Gastrocnemius medialis (tissue), 4 donors: ENCODE measurements around the gene ECE2. TPM values are rescaled to one million over a fixed set of nuclear protein-coding genes. Genes with fewer than 3 reads are reported as not detected.

Source experiments
- ATAC-seq, 2 donors: fragments of 150-250 bp; one replicate each; pipeline ENCODE4 v1.9.1; 2016
- DNase-seq, 2 donors: peaks; one replicate each; pipeline ENCODE4 v3.0.0-alpha.2; 2019
- H3K27ac ChIP-seq, 4 donors: fragments of 200-600 bp; sonication (generic); 1 replicate in 1 of 4; 2 replicates in 3 of 4; pipeline ENCODE4 v1.5.1; 2016 to 2018; ENCODE audit warnings: mild to moderate bottlenecking in 2 of 4, moderate library complexity in 1 of 4
- H3K27me3 ChIP-seq, 3 donors: fragments of 200-600 bp; sonication (generic) in 2 of 3; 1 replicate in 1 of 3; 2 replicates in 2 of 3; pipeline versions ENCODE4 v1.5.1 to v1.6.0; 2016 to 2019; ENCODE audit warnings: mild to moderate bottlenecking in 1 of 3, moderate library complexity in 1 of 3
- H3K36me3 ChIP-seq, 2 donors: fragments of 200-600 bp; sonication (generic) in 1 of 2; one replicate each; pipeline ENCODE4 v1.5.1; 2017 to 2018
- H3K4me1 ChIP-seq, 2 donors: fragments of 200-600 bp; sonication (generic) in 1 of 2; one replicate each; pipeline ENCODE4 v1.5.1; 2016 to 2017; ENCODE audit warnings: mild to moderate bottlenecking in 2 of 2
- H3K4me3 ChIP-seq, 4 donors: fragments of 200-600 bp; sonication (generic) in 3 of 4; 1 replicate in 1 of 4; 2 replicates in 3 of 4; pipeline ENCODE4 v1.5.1; 2016 to 2019; ENCODE audit warnings: mild to moderate bottlenecking in 2 of 4
- H3K9me3 ChIP-seq, 3 donors: fragments of 200-600 bp; sonication (generic) in 2 of 3; 1 replicate in 1 of 3; 2 replicates in 2 of 3; pipeline ENCODE4 v1.5.1; 2016 to 2019
- POLR2A ChIP-seq, 2 donors: fragments of 450-650 bp; IDR thresholded peaks; one replicate each; pipeline ENCODE4 v1.6.1; 2017; ENCODE audit warnings: antibody characterized with exemption in 2 of 2, mild to moderate bottlenecking in 2 of 2, moderate library complexity in 2 of 2
- in situ Hi-C, 4 donors: fragments of 200-750 bp; cut with MboI; loops; one replicate each; pipeline versions ENCODE4 v1.15.0 to v1.8.0; 2017; ENCODE audit warnings: low sequenced_read_pairs in 4 of 4
- intact Hi-C: fragments of 100-400 bp; cut with DNase I; formaldehyde crosslinking; loops from one replicate; pipeline ENCODE4 v1.15.1; 2023; ENCODE audit warnings: low total_unique reads
- total RNA-seq, 4 donors: library from RNA; depleted of rRNA; stranded (reverse); fragments of >200 nt; gene quantifications; one replicate each; pipeline versions ENCODE4 v1.1.0 to v1.2.3, GENCODE V29; 2016
- TF ChIP-seq, protein P1 (sequence below), 5 experiments: fragments of 450-650 bp in 3 of 5; fragments of 200-600 bp in 2 of 5; sonication (generic) in 2 of 5; IDR thresholded peaks in 4 of 5; conservative IDR thresholded peaks in 1 of 5; 1 replicate in 4 of 5; 2 replicates in 1 of 5; pipeline ENCODE4 v1.5.1; 2016 to 2019; ENCODE audit warnings: antibody characterized with exemption in 5 of 5, mild to moderate bottlenecking in 3 of 5, moderate library complexity in 3 of 5

ECE2 gene
- total RNA-seq, 4 donors from 2014 or later: not detected

DNA sequence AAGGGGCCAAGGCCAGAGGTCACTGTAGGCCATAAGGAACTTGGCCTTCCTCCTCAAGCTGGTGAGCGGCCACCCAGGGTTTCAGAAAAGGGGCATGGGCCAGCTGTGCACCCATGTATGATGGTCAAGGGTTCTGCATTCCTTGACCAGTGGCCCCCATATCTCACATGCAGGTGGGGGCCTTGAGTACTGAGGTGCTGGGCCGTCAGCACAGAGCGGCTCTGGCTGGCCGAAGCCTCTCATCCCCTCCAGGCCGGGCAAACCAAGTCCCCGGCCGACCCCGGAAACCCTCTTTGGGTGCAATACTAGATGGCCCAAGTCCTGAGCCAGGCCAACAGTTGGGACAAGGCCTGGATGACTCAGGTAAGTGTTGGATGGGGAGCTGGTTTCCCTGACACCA is 36.6 kb upstream of the ECE2 start:
- Histone ChIP-seq H3K4me3 (no peak overlapping the region), H3K4me1 (no peaks in the 10 kb centered on the region), H3K9me3 (no peaks in the 10 kb centered on the region), H3K36me3 (peaks cover 0 to 21% of the 10 kb centered on the region in 2 donors), H3K27ac (no peak overlapping the region), H3K27me3 (no peaks in the 10 kb centered on the region)
- in situ Hi-C loops: loop anchor here in 2 of 4 donors (25.0 kb wide), 2 partner anchors 102 to 352 kb away; partner anchors contain the start of genes EIF2B5 (in 1 of the 2) and PARL (in 1 of the 2)
- DNase-seq (no peak), ATAC-seq (no peak)
- intact Hi-C loops: no loop called here
- TF ChIP-seq, protein P1, sequence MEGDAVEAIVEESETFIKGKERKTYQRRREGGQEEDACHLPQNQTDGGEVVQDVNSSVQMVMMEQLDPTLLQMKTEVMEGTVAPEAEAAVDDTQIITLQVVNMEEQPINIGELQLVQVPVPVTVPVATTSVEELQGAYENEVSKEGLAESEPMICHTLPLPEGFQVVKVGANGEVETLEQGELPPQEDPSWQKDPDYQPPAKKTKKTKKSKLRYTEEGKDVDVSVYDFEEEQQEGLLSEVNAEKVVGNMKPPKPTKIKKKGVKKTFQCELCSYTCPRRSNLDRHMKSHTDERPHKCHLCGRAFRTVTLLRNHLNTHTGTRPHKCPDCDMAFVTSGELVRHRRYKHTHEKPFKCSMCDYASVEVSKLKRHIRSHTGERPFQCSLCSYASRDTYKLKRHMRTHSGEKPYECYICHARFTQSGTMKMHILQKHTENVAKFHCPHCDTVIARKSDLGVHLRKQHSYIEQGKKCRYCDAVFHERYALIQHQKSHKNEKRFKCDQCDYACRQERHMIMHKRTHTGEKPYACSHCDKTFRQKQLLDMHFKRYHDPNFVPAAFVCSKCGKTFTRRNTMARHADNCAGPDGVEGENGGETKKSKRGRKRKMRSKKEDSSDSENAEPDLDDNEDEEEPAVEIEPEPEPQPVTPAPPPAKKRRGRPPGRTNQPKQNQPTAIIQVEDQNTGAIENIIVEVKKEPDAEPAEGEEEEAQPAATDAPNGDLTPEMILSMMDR (IDR thresholded peaks at IDR 0.05 in 4 of 5, conservative IDR thresholded peaks at IDR 0.05 in 1 of 5): no peak
- no peak for TF ChIP-seq POLR2A (IDR thresholded peaks at IDR 0.05)

GRCh38 chr3:184239708-184240107 is 36.1 kb upstream of the ECE2 start:
- in situ Hi-C loops (loop anchor here in 2 of 4 donors (10.0 to 25.0 kb wide), 3 partner anchors 95 to 352 kb away; partner anchors contain the start of genes EIF2B5 (in 1 of the 2) and PARL (in 1 of the 2)), intact Hi-C loops (no loop called here)
- DNase-seq: no peak
- H3K27me3 ChIP-seq: no peaks in the 10 kb centered on the region
- TF ChIP-seq, protein P1 (IDR thresholded peaks at IDR 0.05 in 4 of 5, conservative IDR thresholded peaks at IDR 0.05 in 1 of 5): no peak
- TF ChIP-seq POLR2A (IDR thresholded peaks at IDR 0.05): no peak
- no peak overlapping the region for H3K4me3 ChIP-seq
- H3K9me3 ChIP-seq: no peaks in the 10 kb centered on the region
- no peak overlapping the region for H3K27ac ChIP-seq
- peaks cover 0 to 26% of the 10 kb centered on the region in 2 donors for H3K36me3 ChIP-seq
- ATAC-seq: no peak
- no peaks in the 10 kb centered on the region for H3K4me1 ChIP-seq

- no peak overlapping the region for H3K4me3 ChIP-seq
- no peaks in the 10 kb centered on the region for H3K4me1 ChIP-seq
- H3K27me3 ChIP-seq: no peaks in the 10 kb centered on the region
- no peaks in the 10 kb centered on the region for H3K9me3 ChIP-seq
- DNase-seq: no peak
- ATAC-seq: no peak
- TF ChIP-seq POLR2A (IDR thresholded peaks at IDR 0.05): no peak
- TF ChIP-seq, protein P1 (IDR thresholded peaks at IDR 0.05 in 4 of 5, conservative IDR thresholded peaks at IDR 0.05 in 1 of 5): no peak
- H3K36me3 ChIP-seq: peaks cover 0 to 34% of the 10 kb centered on the region in 2 donors
- H3K27ac ChIP-seq: no peak overlapping the region
- in situ Hi-C loops: loop anchor here in 2 of 4 donors (10.0 to 25.0 kb wide), 3 partner anchors 96 to 353 kb away; partner anchors contain the start of genes EIF2B5 (in 1 of the 2) and PARL (in 1 of the 2)
- intact Hi-C loops: no loop called here
Observed at GRCh38 chr3:184240384-184241140, 35.3 kb upstream of the ECE2 start.

DNA sequence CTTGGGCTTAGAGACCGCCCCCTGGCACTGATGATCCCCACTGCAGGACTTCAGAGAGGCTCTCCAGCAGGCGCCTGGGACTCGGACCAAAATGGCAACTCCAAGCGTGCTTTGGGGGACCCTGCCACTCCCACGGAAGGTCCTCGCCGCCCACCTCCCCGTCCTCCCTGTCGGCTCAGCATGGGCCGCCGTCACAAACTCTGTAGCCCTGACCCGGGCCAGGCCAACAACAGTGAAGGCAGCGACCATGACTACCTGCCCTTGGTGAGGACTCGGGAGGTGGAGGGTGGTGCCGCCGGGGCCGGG is 34.7 kb upstream of the ECE2 start:
- Histone ChIP-seq H3K4me1 (no peaks in the 10 kb centered on the region), H3K36me3 (peaks cover 0 to 39% of the 10 kb centered on the region in 2 donors), H3K9me3 (no peaks in the 10 kb centered on the region), H3K4me3 (no peak overlapping the region), H3K27me3 (no peaks in the 10 kb centered on the region), H3K27ac (no peak overlapping the region)
- in situ Hi-C loops (loop anchor here in 2 of 4 donors (10.0 to 25.0 kb wide), 3 partner anchors 96 to 354 kb away; partner anchors contain the start of genes EIF2B5 (in 1 of the 2) and PARL (in 1 of the 2)), intact Hi-C loops (no loop called here)
- ATAC-seq: no peak
- TF ChIP-seq POLR2A (IDR thresholded peaks at IDR 0.05): no peak
- TF ChIP-seq, protein P1 (IDR thresholded peaks at IDR 0.05 in 4 of 5, conservative IDR thresholded peaks at IDR 0.05 in 1 of 5): no peak
- no peak for DNase-seq
